ENCODE data around the gene GLI2. TPM values are rescaled to one million over a fixed set of nuclear protein-coding genes. Genes with fewer than 3 reads are reported as not detected.

GLI2 gene
- total RNA-seq, 6 donors from 2014 or later: 0.61 to 8.8 (median 3.3) TPM

GRCh38 chr2:120738786-120739437 lies 3.2 kb downstream of the GLI2 start:
- TF ChIP-seq POLR2A (IDR thresholded peaks at IDR 0.05) (no peak), EP300 (IDR thresholded peaks at IDR 0.05) (no peak), CTCF (IDR thresholded peaks at IDR 0.05) (no peak)
- Histone ChIP-seq H3K27me3 (peaks cover 0 to 46% (median 29%) of the 10 kb centered on the region in 4 donors), H3K4me3 (no peak overlapping the region), H3K4me1 (peaks cover 22 to 46% (median 31%) of the 10 kb centered on the region in 4 donors), H3K27ac (no peak overlapping the region), H3K9me3 (no peaks in the 10 kb centered on the region), H3K36me3 (no peaks in the 10 kb centered on the region)
- WGBS, 2 donors: 39 to 53% methylated on average over 8 to 10 of the region's 10 CpGs
- ATAC-seq (ENCODE audit: low FRiP score in 2 of 2): no peak
- peak in 1 of 2 donors; percentile 43 for DNase-seq

DNA sequence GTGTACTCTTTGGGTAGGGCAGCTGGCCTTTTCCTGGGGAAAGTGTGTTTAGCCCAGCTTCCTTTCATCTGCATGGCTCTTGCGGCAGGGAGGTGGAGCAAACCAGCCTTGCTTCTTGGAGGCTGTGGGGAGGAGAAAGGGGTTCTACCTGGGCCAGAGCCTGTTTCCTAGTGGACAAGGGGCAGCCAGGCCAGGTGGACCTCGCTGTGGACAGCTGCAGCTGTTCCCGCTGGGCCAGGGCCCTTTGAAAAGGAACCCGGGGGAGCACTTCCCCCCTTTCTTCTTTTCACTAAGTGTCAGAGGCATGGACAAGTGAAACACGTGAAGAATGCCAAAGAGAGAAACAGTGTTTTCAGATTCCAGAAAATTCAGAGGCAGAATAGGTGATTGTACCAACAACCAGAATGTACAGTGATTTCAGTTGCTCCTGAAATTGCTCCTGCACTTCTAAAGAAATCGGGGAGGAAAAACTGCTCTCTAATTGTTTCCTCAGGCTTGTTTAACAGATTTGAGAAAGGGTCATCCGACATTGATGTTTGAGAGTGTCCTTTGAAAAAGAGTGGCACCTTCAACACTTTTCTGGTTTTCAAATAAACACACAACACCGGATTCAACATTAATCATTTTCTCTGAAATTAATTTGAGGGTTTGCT lies 3.9 kb downstream of the GLI2 start:
- Histone ChIP-seq H3K4me1 (peaks cover 22 to 46% (median 31%) of the 10 kb centered on the region in 4 donors), H3K4me3 (no peak overlapping the region), H3K36me3 (no peaks in the 10 kb centered on the region), H3K9me3 (no peaks in the 10 kb centered on the region), H3K27me3 (peaks cover 0 to 45% (median 28%) of the 10 kb centered on the region in 4 donors), H3K27ac (no peak overlapping the region)
- DNase-seq (no peak), ATAC-seq (ENCODE audit: low FRiP score in 2 of 2) (no peak)
- WGBS, 2 donors: 54 to 56% methylated on average over 8 of the region's 8 CpGs
- no peak for TF ChIP-seq CTCF (IDR thresholded peaks at IDR 0.05)
- TF ChIP-seq POLR2A (IDR thresholded peaks at IDR 0.05): no peak
- TF ChIP-seq POLR2AphosphoS5 (IDR thresholded peaks at IDR 0.05): no peak
- TF ChIP-seq EP300 (IDR thresholded peaks at IDR 0.05): no peak

DNA sequence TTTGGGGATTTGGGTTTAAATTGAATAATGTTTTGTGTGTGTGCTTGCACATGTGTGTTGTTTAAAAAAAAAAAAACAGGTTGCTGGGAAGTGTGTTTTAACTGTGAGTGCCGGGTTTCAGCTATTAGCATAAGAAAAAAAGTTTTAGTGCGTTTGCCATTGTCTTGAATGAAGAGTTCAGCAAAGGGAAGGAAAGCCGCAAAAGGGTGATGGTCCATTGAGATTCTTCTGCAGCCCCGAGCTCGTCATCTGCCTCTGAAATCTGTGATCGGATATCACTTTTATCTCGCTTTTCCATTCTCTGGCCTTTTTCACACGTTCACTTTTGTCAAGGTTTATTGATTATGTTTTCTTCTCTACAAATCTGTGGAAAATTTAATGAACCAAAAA lies 4.7 kb downstream of the GLI2 start:
- Histone ChIP-seq H3K27me3 (peaks cover 0 to 38% (median 24%) of the 10 kb centered on the region in 4 donors), H3K4me1 (peaks cover 21 to 42% (median 30%) of the 10 kb centered on the region in 4 donors), H3K4me3 (no peak overlapping the region), H3K36me3 (no peaks in the 10 kb centered on the region), H3K27ac (no peak overlapping the region), H3K9me3 (no peaks in the 10 kb centered on the region)
- no peak for ATAC-seq (ENCODE audit: low FRiP score in 2 of 2)
- no peak for TF ChIP-seq POLR2A (IDR thresholded peaks at IDR 0.05)
- TF ChIP-seq POLR2AphosphoS5 (IDR thresholded peaks at IDR 0.05): no peak
- no peak for TF ChIP-seq EP300 (IDR thresholded peaks at IDR 0.05)
- no peak for TF ChIP-seq CTCF (IDR thresholded peaks at IDR 0.05)
- WGBS, 2 donors: 75 to 84% methylated on average over 8 of the region's 8 CpGs
- no peak for DNase-seq

- Histone ChIP-seq H3K36me3 (no peaks in the 10 kb centered on the region), H3K4me3 (peak overlapping the region in 2 of 4 donors; percentile 27 to 32), H3K4me1 (peaks cover 16 to 36% (median 24%) of the 10 kb centered on the region in 4 donors), H3K27ac (no peak overlapping the region), H3K9me3 (no peaks in the 10 kb centered on the region), H3K27me3 (peaks cover 0 to 33% (median 21%) of the 10 kb centered on the region in 4 donors)
- no peak for ATAC-seq (ENCODE audit: low FRiP score in 2 of 2)
- TF ChIP-seq POLR2AphosphoS5 (IDR thresholded peaks at IDR 0.05) (no peak), EP300 (IDR thresholded peaks at IDR 0.05) (no peak), POLR2A (IDR thresholded peaks at IDR 0.05) (no peak), CTCF (IDR thresholded peaks at IDR 0.05) (no peak)
- DNase-seq: peak; percentile 20 to 64
- WGBS, 2 donors: 51 to 54% methylated on average over 17 to 20 of the region's 20 CpGs
Observed at GRCh38 chr2:120740765-120741524, 5.3 kb downstream of the GLI2 start.

Data from upper lobe of left lung (tissue), 6 donors.